ENCODE results near the gene IFT20. TPM values are rescaled to one million over a fixed set of nuclear protein-coding genes. Genes with fewer than 3 reads are reported as not detected.

Gene IFT20
- total and polyA plus RNA-seq, 2 experiments from 2014 or later = 49.9 to 75.3 TPM

DNA sequence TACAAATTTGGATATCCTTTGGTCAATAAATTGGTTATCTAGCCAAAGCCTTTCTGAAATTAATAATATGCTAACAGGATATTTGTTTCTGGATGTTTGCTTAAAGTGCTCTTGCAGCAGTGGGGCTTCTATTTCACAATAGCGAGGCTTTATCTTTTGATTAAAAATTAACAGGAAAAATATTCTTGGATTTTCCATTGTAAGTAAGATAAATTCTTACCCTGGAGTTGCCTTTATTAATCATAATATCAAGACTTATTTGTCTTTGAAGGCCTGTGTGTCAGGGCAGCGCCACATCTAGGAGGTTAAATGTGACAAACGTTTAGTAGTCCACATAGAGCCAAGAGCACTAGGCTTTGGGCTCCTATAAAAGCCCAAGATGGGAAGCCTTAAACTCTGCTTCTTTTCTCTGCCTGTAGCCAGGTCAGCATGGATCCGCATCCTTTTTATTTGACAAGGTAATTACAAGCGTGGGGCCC is 11.0 kb downstream of the IFT20 start:
- Histone ChIP-seq H3K27me3 (no peaks in the 10 kb centered on the region), H3K4me2 (peak overlapping the region; percentile 39), H3K27ac (peak overlapping the region; percentile 0), H3K79me2 (peaks cover 61% of the 10 kb centered on the region), H2AFZ (no peak overlapping the region), H3K9me2 (replicated peaks; ENCODE audit: insufficient read depth) (no peaks in the 10 kb centered on the region), H3K4me3 (no peak overlapping the region), H3K36me3 (replicated peaks; ENCODE audit: insufficient read depth, low read depth) (no peaks in the 10 kb centered on the region), H3K4me1 (ENCODE audit: insufficient read depth) (peaks cover 21% of the 10 kb centered on the region), H4K20me1 (ENCODE audit: insufficient read depth, poor library complexity, severe bottlenecking) (no peaks in the 10 kb centered on the region), H3K9me3 (ENCODE audit: low read depth) (no peaks in the 10 kb centered on the region)
- WGBS (ENCODE audit: low lambda C conversion rate, missing lambda C conversion rate) = 65% methylated on average over 5 of the region's 5 CpGs
- peak; percentile 3 for DNase-seq (ENCODE audit: low spot score)
- TF ChIP-seq CTCF (IDR thresholded peaks at IDR 0.05; ENCODE audit: poor library complexity) (no peak), EZH2 (IDR thresholded peaks at IDR 0.05; ENCODE audit: borderline replicate concordance) (no peak), EZH2phosphoT487 (IDR thresholded peaks at IDR 0.05; ENCODE audit: low read depth, severe bottlenecking, unreplicated experiment) (no peak)

DNA sequence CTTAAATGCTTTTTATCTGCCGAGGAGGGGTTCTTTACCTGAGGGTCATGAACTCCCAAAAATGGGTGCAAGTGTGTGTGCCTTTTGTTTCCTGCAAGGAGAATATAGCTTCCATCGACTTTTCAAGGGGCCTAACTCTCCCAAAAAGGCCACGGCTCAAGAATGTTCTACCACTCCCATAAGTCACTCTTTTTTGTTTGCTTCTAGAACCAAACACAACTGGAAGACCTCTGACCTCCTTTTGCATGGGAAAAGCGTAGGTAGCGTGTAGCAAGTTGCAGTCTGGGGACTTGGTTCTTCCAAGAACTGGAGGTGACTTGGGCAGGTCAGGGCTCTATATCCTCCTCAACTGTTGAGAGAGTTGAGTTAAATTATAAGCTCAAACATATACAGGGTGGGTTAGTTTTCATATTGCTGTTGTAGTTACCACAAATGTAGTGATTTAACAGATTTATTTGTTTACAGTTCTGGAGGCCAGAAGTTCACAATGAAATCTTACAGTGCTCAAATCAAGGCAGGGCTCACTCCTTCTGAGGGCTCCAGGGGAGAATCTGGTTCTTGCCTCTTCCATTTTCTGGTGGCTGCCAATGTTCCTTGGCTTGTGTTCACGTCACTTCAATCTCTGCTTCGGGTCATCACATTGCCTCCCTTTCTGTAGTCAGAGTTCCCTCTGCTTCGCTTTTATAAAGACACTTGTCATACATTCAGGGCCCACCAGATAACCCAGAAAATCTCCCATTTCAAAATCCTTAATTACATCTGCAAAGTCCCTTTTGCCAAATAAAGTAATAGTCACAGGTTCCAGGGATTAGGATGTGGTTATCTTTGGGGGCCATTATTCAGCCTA is 14.8 kb downstream of the IFT20 start:
- Histone ChIP-seq H3K4me3 (peak overlapping the region; percentile 55), H2AFZ (peak overlapping the region; percentile 85), H3K27me3 (no peaks in the 10 kb centered on the region), H3K79me2 (peaks cover 56% of the 10 kb centered on the region), H3K4me1 (ENCODE audit: insufficient read depth) (peaks cover 30% of the 10 kb centered on the region), H3K9me3 (ENCODE audit: low read depth) (no peaks in the 10 kb centered on the region), H4K20me1 (ENCODE audit: insufficient read depth, poor library complexity, severe bottlenecking) (no peaks in the 10 kb centered on the region), H3K36me3 (replicated peaks; ENCODE audit: insufficient read depth, low read depth) (no peaks in the 10 kb centered on the region), H3K4me2 (peak overlapping the region; percentile 84), H3K27ac (peak overlapping the region; percentile 86), H3K9me2 (replicated peaks; ENCODE audit: insufficient read depth) (no peaks in the 10 kb centered on the region)
- no peak for DNase-seq (ENCODE audit: low spot score)
- no peak for TF ChIP-seq EZH2phosphoT487 (IDR thresholded peaks at IDR 0.05; ENCODE audit: low read depth, severe bottlenecking, unreplicated experiment)
- no peak for TF ChIP-seq CTCF (IDR thresholded peaks at IDR 0.05; ENCODE audit: poor library complexity)
- no peak for TF ChIP-seq EZH2 (IDR thresholded peaks at IDR 0.05; ENCODE audit: borderline replicate concordance)
- 61% methylated on average over 8 of the region's 8 CpGs for WGBS (ENCODE audit: low lambda C conversion rate, missing lambda C conversion rate)

- 2% methylated on average over 7 of the region's 7 CpGs for WGBS (ENCODE audit: low lambda C conversion rate, missing lambda C conversion rate)
- Histone ChIP-seq H3K27ac (peak overlapping the region; percentile 86), H3K4me2 (peak overlapping the region; percentile 84), H3K4me1 (ENCODE audit: insufficient read depth) (peaks cover 30% of the 10 kb centered on the region), H3K9me3 (ENCODE audit: low read depth) (no peaks in the 10 kb centered on the region), H3K36me3 (replicated peaks; ENCODE audit: insufficient read depth, low read depth) (no peaks in the 10 kb centered on the region), H3K9me2 (replicated peaks; ENCODE audit: insufficient read depth) (no peaks in the 10 kb centered on the region), H3K4me3 (peak overlapping the region; percentile 55), H3K79me2 (peaks cover 48% of the 10 kb centered on the region), H2AFZ (peak overlapping the region; percentile 85), H4K20me1 (ENCODE audit: insufficient read depth, poor library complexity, severe bottlenecking) (no peaks in the 10 kb centered on the region), H3K27me3 (no peaks in the 10 kb centered on the region)
- DNase-seq (ENCODE audit: low spot score) = no peak
- no peak for TF ChIP-seq EZH2 (IDR thresholded peaks at IDR 0.05; ENCODE audit: borderline replicate concordance)
- no peak for TF ChIP-seq CTCF (IDR thresholded peaks at IDR 0.05; ENCODE audit: poor library complexity)
- no peak for TF ChIP-seq EZH2phosphoT487 (IDR thresholded peaks at IDR 0.05; ENCODE audit: low read depth, severe bottlenecking, unreplicated experiment)
These were observed 15.7 kb downstream of the IFT20 start for GRCh38 chr17:28319598-28319935.
